HG02852 (cell line): ENCODE measurements around the gene TMPRSS6.
"Not testable (repeated sequence)": the region's sequence is repeated elsewhere in the genome, so short reads cannot be mapped to it uniquely, and the experiment has no call there.

Experiments
- ATAC-seq: cut with Tn5 transposase; IDR thresholded peaks from one replicate; pipeline ENCODE4 v1.9.1; 2021; ENCODE audit warnings: mild to moderate bottlenecking, moderate library complexity; ENCODE audit not compliant: unreplicated experiment

TMPRSS6 gene

DNA sequence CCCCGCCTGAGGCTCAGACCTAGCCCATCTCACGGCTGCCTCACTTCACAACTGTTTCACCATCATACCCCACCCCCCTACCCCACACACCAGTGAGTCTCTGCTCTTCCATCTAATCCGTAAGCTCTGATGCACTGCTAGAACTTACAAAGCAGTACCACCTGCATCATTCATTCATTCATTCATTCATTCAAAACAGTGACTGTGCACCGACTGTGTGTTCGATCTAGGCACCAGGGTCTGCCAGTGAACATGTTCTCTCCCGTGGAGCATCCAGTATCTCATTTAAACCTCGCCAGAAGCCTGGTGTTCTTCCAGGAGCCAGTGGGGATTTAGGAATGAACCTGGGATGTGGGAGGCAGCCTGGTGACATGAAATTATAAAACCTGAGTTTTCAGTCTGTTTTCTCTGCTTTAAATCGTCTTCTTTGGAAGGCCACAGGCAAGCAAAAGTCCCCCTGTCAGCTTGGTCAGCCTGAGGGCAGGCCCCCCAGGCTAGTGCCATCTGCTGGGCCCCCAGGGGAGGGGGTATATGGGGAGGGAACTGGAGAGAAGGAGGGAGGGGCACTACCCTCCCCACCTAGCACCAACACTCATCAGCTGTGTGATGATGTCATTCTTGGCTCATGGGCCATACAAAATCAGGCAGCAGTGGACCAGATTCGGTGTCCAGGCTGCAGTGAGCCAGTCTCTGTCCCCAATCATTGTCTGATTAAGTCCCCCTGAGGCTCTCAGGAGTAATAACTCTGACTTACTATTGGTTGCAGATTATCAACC is 18.4 kb downstream of the TMPRSS6 start:
- no peak for ATAC-seq

DNA sequence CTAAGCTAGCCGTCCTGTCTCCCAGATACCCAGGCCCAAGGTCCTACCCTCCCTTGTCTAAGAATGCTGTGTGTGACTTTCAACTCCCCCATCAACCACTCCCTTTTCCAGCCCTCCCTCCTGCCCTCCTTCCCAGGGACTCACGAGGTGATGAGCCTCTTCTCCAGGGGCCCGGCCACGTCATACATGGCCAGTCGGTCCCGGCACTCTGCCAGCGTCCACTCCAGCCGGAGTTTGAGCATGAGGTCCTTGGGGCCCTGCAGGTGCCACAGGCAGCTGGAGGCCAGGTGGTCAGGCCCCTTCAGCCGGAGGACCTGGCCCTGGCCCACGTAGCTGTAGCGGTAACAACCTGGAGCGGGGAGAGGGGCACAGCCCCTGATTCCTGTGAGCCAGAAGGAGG is 20.1 kb downstream of the TMPRSS6 start:
- ATAC-seq: no peak

DNA sequence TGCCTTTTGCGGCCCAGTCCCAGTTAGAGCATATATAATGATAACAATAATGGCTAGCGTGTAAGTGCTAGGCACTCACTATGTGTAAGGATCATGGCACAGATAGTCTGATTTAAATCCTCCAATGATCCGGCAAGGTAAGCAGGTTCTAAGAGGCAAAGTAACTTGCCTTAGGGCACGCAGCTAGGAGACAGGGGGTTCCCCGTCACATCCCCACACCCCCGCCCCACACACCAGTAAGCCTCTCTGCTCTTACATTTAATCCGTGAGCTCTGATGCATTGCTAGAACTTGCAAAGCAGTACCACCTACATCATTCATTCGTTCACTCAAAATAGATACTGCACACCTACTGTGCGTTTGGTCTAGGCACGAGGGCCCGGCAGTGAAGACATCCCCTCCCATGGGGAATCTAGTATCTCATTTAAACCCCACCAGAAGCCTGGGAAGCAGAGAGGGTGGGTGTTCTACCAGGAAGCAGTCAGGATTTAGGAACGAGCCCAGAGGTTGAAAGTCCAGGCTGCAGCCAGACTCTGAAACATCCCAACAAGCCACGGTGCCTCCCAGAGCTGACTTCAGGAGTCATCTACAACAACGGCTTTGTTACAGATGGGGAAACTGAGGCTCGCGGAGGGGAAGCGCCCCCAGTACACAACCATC is 20.6 kb downstream of the TMPRSS6 start:
- ATAC-seq: no peak

GRCh38 chr22:37088108-37088605 is 21.4 kb downstream of the TMPRSS6 start:
- no peak for ATAC-seq

- no peak for ATAC-seq
These were observed 23.3 kb downstream of the TMPRSS6 start for GRCh38 chr22:37086184-37086583.

- ATAC-seq: no peak
These were observed 25.1 kb downstream of the TMPRSS6 start for GRCh38 chr22:37084385-37084784.

DNA sequence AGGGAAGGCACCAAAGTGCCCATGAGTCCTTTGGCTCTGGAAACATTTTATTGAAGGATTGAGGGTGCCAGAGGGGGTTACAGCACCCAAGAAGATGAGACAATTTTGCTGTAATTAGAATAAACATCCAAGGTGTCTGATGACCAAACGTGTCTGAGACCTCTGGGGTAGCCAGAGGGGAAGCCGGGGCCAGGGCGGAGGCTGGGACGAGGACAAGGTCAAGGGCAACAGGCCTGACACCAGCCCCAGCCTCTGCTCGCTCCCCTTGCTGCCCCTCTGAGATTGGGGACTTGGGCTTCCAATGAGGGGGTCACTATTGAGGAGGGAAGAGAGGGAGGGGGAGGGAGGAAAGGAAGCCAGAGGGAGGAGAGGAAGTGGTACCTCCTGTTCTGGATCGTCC is 25.6 kb downstream of the TMPRSS6 start:
- ATAC-seq: no peak

- ATAC-seq: no peak
These were observed 27.2 kb downstream of the TMPRSS6 start for GRCh38 chr22:37082251-37082873.

- no peak for ATAC-seq
These were observed 28.7 kb downstream of the TMPRSS6 start for GRCh38 chr22:37080838-37081237.

DNA sequence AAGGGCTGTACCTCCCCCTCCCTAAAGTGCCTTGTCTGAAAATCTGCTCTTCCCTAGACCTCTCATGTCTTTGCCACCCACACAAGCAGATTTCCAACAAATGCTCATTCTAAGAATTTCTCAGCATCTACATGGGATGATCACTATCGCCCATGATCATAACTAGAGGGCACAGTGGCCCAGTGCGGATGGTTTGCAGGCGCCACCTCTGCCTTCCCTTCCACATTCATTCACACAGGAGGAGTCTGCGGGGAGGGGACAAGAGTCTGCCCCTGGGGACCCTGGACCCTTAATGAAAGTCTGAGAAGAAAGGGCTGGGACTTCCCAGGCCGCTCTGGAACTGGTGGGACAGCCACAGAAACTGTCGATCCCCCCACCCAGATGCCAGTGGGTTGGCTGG is 29.1 kb downstream of the TMPRSS6 start:
- no peak for ATAC-seq

DNA sequence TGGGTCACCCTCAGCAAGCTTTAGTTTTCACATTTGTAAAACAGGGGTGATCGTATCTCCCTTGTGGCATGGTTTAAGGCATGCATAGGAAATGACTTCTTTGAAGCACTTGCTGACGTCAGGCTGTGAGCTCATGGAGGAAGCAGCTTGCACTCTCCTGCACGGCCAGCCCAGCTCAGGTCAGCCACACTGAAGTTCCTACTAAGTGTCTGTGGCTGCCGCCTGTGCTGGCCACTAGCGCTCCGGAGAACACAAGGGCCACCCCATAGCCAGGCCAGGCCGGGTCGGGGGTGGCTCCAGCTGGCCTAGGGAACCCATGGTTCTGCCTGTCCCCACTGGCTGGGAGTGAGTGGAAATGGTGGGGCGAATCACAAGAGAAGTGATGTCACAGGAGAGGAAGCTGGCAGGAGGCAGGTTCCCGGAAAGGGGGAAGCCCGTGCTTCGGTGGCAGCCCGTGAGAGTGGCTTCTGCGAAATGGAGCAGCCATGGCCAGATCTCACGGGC is 29.8 kb downstream of the TMPRSS6 start:
- no peak for ATAC-seq

DNA sequence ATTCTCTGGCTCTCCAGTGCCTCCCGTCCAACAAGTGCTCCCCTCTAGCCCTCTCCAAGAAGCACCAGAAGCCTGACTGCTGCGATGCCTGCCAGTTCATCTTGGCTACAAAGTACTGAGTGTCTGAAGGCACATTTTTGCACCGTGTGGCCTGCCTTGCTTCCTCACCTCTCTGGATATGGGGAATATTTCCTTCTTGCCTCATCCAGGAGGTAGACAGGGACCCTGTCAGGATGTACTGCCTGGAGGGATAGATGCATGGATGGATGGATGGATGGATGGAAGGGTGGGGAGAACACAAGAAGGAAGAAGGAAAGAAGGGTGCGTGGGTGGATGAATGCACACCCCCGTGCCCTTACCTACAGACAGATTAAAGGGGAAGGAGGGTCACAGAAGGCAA is 30.4 kb downstream of the TMPRSS6 start:
- no peak for ATAC-seq

- ATAC-seq: no peak
These were observed 31.6 kb downstream of the TMPRSS6 start for GRCh38 chr22:37077802-37078448.

- ATAC-seq: no peak
These were observed 33.6 kb downstream of the TMPRSS6 start for GRCh38 chr22:37075822-37076433.

- ATAC-seq: no peak
These were observed 34.5 kb downstream of the TMPRSS6 start for GRCh38 chr22:37075046-37075445.

DNA sequence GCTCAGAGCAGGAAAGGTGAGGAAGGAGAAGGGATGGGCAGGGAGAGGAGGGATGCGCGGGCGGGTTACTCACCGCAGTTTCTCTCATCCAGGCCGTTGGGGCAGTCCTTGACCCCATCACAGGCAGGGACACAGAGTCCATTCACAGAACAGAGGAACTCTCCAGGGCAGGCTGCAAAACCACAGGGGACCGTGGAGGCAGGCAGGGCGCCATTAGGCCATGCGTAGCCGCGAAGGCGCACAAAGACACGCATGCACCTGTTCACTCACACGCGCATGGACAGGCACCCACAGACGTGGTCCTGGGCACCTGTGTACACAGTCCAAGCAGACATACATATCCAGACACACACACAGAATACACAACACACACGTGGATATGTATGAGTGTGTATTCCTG is 35.0 kb downstream of the TMPRSS6 start:
- no peak for ATAC-seq

DNA sequence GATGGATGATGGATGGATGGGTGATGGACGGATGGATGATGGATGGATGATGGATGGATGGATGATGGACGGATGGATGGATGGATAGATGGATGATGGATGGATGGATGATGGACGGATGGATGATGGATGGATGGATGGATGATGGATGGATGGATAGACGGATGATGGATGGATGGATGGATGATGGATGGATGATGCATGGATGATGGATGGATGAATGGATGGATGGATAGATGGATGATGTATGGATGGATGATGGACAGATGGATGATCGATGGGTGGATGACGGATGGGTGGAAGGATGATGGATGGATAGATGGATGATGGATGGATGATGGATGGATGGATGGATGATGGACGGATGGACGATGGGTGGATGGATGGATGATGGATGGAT is 36.8 kb downstream of the TMPRSS6 start:
- no peak for ATAC-seq

GRCh38 chr22:37071850-37072592 is 37.5 kb downstream of the TMPRSS6 start:
- not testable (repeated sequence) for ATAC-seq

GRCh38 chr22:37070744-37071143 is 38.8 kb downstream of the TMPRSS6 start:
- ATAC-seq: no peak

- ATAC-seq: no peak
These were observed 39.2 kb downstream of the TMPRSS6 start for GRCh38 chr22:37070334-37070733.
